HFF-Myc (cell line): ENCODE measurements around the gene REN.

Source experiments
- DNase-seq: peaks from one replicate; pipeline ENCODE4 v3.0.0-alpha.2; 2011; ENCODE audit warnings: low read depth; ENCODE audit errors: extremely low read depth
- H3K4me3 ChIP-seq: replicated peaks from 2 replicates; pipeline ENCODE4 v1.5.1; 2011; ENCODE audit warnings: low read depth, mild to moderate bottlenecking, control low read depth, low read length
- TF ChIP-seq, protein P1 (sequence below): IDR thresholded peaks from 2 replicates; pipeline ENCODE4 v1.5.1; 2012; ENCODE audit warnings: mild to moderate bottlenecking, low read depth, low read length, control low read depth; ENCODE audit errors: missing control alignments

Gene REN

DNA sequence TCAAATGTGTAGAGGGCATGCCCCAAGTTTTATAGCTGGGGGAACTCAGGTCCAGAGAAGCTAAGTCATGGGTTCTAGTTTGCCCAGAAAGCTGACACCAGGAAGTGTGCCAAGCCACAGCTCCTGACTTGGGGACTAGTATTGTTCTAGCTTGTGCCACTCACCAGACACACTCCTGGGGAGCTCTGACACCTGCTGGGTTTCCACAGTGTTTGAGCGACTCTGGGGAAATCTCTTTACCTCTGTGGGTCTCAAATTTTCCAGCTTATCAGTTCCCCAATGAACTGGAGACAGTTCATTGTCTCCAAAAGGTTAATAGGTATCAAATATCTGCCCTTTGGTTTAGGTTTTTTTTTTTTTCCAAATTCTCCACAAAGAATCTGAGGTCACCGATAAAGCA, 25.9 kb upstream of the REN start:
- no peak for DNase-seq
- H3K4me3 ChIP-seq = no peak overlapping the region
- TF ChIP-seq, protein P1, sequence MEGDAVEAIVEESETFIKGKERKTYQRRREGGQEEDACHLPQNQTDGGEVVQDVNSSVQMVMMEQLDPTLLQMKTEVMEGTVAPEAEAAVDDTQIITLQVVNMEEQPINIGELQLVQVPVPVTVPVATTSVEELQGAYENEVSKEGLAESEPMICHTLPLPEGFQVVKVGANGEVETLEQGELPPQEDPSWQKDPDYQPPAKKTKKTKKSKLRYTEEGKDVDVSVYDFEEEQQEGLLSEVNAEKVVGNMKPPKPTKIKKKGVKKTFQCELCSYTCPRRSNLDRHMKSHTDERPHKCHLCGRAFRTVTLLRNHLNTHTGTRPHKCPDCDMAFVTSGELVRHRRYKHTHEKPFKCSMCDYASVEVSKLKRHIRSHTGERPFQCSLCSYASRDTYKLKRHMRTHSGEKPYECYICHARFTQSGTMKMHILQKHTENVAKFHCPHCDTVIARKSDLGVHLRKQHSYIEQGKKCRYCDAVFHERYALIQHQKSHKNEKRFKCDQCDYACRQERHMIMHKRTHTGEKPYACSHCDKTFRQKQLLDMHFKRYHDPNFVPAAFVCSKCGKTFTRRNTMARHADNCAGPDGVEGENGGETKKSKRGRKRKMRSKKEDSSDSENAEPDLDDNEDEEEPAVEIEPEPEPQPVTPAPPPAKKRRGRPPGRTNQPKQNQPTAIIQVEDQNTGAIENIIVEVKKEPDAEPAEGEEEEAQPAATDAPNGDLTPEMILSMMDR = no peak

DNA sequence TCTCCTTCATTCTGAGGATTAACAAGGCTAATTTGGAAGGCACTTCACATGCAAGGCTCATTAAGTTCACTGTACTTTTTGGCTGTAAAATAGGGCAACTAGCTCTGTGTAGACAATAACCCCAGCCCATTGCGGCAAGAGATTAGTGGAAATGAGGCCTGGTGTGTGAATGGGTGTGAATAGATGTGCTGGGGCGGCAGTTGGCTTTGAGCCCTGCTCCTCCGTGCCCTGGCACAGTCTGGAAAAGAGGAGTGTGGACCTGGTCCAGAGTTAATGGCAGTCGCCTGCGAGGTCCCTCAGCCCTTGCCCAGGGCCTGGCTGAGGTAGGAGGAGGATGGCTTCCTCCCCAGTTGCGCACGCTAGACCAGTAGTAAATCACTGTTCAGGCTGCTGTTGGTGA, 25.3 kb upstream of the REN start:
- TF ChIP-seq, protein P1 = no peak
- DNase-seq = no peak
- no peak overlapping the region for H3K4me3 ChIP-seq

DNA sequence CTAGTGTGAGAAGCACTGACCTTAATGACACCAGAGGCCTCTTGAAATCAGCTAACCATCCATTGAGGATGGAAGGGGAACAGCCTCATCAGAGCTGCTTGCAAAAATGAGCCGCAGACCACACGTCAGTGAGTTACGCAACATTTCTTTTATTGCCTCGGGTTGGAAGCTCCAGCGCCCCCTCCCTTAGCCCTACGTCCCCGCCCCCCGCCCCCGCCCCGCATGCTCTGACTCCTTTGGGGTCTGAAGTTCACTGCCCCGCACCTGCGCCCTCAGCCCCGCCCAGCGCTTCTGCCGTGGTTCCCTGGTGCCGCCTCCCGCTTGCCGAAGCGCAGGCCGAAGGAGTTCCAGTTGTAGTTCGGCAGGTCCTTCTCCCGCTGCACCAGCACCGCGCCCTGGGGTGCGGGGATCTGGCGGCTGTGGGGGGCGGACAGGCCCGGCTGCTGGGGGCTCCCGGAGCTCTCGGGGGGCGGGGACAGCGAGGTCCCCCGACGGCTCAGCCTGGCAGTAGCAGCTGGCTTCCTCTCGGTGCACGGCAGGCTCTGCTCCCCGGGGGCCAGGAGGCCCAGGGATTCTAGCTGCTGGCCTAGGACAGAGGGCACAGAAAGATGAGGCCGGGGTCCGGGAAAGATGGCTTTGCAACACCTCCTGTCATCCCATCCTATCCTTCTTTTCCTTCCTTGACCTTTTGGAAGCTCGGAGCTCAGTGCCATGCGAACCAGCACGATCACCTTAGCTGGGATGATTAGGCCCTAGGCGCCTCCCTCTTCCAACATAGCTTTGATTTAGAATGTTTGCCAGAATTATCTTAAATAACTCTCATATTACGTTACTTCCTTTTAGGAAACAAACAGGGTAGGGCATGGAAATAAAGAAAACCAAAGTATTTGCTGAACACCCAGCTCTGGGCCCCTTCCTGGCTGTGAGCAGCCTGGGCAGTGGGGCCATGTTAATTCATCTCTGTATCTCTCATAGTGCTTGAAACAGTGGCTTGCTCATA, 24.4 kb upstream of the REN start:
- TF ChIP-seq, protein P1 = no peak
- peak; percentile 16 for DNase-seq
- no peak overlapping the region for H3K4me3 ChIP-seq

GRCh38 chr1:204188959-204189639, 23.0 kb upstream of the REN start:
- TF ChIP-seq, protein P1 = no peak
- DNase-seq = no peak
- H3K4me3 ChIP-seq = no peak overlapping the region

DNA sequence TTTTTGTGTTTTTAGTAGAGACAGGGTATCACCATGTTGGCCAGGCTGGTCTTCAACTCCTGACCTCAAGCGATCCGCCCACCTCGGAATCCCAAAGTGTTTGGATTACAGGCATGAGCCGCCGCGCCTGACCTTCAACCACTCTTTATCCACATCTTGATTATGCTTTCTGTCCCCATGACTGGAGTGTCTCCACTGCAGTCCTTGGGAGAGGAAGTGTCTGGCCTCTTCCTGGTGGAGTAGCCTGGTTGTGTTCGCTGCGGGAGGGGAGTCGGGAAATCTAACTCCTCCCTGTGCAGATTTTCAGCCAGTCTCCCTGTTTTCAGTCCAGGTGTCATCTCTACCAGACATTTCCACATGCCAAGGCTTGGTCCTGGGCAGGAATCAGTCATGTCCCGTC, 20.5 kb upstream of the REN start:
- H3K4me3 ChIP-seq = no peak overlapping the region
- no peak for DNase-seq
- TF ChIP-seq, protein P1 = no peak

DNA sequence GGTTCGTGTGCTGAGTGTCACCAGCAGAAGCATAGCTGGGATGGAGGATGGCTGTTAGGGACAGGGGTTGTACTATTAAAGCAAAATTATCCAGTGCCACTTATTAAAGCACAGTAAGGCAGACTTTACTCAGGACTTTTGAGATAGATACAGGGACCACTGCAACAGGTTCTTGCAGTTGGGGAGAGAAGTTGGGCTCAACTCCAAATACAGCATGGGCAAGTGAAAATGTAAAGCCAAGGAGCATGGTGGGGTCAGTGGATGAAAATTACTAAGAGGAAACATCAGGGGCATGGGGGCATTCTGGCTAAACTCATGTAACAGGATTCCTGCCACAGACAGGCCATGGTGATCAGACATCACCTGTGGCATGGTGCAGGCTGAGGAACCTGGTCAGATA, 15.0 kb upstream of the REN start:
- no peak for DNase-seq
- TF ChIP-seq, protein P1 = no peak

More for the DNA sequence above, 15.0 kb upstream of the REN start:
- no peak overlapping the region for H3K4me3 ChIP-seq
